Activated T-cell treated with anti-CD3 and anti-CD28 coated beads, Interleukin-2, amount 50 U/mL, for 48 hours (primary cell): ENCODE data around the gene NPRL2.

Source experiments
- DNase-seq, 2 experiments: peaks; one replicate each; pipeline ENCODE4 v3.0.0-alpha.2; 2020

NPRL2 gene

GRCh38 chr3:50350527-50351322 is at the start of gene NPRL2, which contains the start of gene CYB561D2:
NPRL2 (minus strand) TSS chr3:50350775; CDS start chr3:50350652, 123 bp downstream.
CYB561D2 (plus strand) TSS chr3:50350862; CDS start chr3:50351434, 572 bp downstream.
- peak; percentile 100 for DNase-seq

- no peak for DNase-seq
Measured at GRCh38 chr3:50396502-50396901, 45.9 kb upstream of the NPRL2 start.

- no peak for DNase-seq
Measured at GRCh38 chr3:50395070-50395860, 44.7 kb upstream of the NPRL2 start.

- no peak for DNase-seq
Measured at GRCh38 chr3:50393061-50393460, 42.5 kb upstream of the NPRL2 start.

- DNase-seq = no peak
Measured at GRCh38 chr3:50392101-50392715, 41.6 kb upstream of the NPRL2 start.

- DNase-seq = no peak
Measured at GRCh38 chr3:50390508-50391224, 40.1 kb upstream of the NPRL2 start.

- no peak for DNase-seq
Measured at GRCh38 chr3:50389414-50389767, 38.8 kb upstream of the NPRL2 start.

- no peak for DNase-seq
Measured at GRCh38 chr3:50388720-50389413, 38.3 kb upstream of the NPRL2 start.

GRCh38 chr3:50388016-50388719 is 37.6 kb upstream of the NPRL2 start:
- no peak for DNase-seq

- no peak for DNase-seq
Measured at GRCh38 chr3:50385754-50386153, 35.2 kb upstream of the NPRL2 start.

- no peak for DNase-seq
Measured at GRCh38 chr3:50383750-50384149, 33.2 kb upstream of the NPRL2 start.

GRCh38 chr3:50382722-50383121 is 32.1 kb upstream of the NPRL2 start:
- no peak for DNase-seq

GRCh38 chr3:50381383-50381782 is 30.8 kb upstream of the NPRL2 start:
- no peak for DNase-seq

GRCh38 chr3:50380405-50381085 is 30.0 kb upstream of the NPRL2 start:
- DNase-seq = no peak

- DNase-seq = no peak
Measured at GRCh38 chr3:50378757-50379156, 28.2 kb upstream of the NPRL2 start.

GRCh38 chr3:50378024-50378423 is 27.4 kb upstream of the NPRL2 start:
- no peak for DNase-seq

- DNase-seq = no peak
Measured at GRCh38 chr3:50375258-50375931, 24.8 kb upstream of the NPRL2 start.

GRCh38 chr3:50374363-50375257 is 24.0 kb upstream of the NPRL2 start:
- no peak for DNase-seq
